Activated T-helper 1 cell treated with anti-CD3 and anti-CD28 coated beads, Interleukin-12 subunit alpha, Interleukin-12 subunit beta, Interleukin-2, Interleukin-4 antibody, amounts not matched to agents 30 ng/mL and 10 ng/mL and 1 ng/mL, durations not matched to agents 14 hours and 24 hours and 36 hours (primary cell): ENCODE data around the gene ATP5MG. TPM values are rescaled to one million over a fixed set of nuclear protein-coding genes. Genes with fewer than 3 reads are reported as not detected.

Experiments
- DNase-seq: peaks from one replicate; pipeline ENCODE4 v3.0.0; 2021; ENCODE audit warnings: low spot score
- H3K27ac Mint-ChIP-seq: one replicate; pipeline ENCODE4 v1.8.0; 2021; ENCODE audit warnings: mild to moderate bottlenecking, mixed read lengths
- H3K27me3 Mint-ChIP-seq: one replicate; pipeline ENCODE4 v1.8.0; 2022; ENCODE audit warnings: mild to moderate bottlenecking, moderate library complexity, mixed read lengths; ENCODE audit not compliant: insufficient read depth
- H3K36me3 Mint-ChIP-seq: one replicate; pipeline ENCODE4 v1.8.0; 2021; ENCODE audit warnings: low read depth, mixed read lengths
- H3K4me1 Mint-ChIP-seq: one replicate; pipeline ENCODE4 v1.8.0; 2021; ENCODE audit warnings: low read depth, mixed read lengths
- H3K4me3 Mint-ChIP-seq: one replicate; pipeline ENCODE4 v1.8.0; 2021; ENCODE audit warnings: mild to moderate bottlenecking, moderate library complexity, mixed read lengths
- H3K9me3 Mint-ChIP-seq: one replicate; pipeline ENCODE4 v1.8.0; 2021; ENCODE audit warnings: mixed read lengths
- intact Hi-C: fragments of 100-400 bp; cut with micrococcal nuclease; formaldehyde crosslinking; loops from one replicate; pipeline ENCODE4 v1.15.1; 2024
- total RNA-seq: library from RNA; stranded (reverse); gene quantifications from 2 replicates; pipeline ENCODE4 v1.2.3, GENCODE V29; 2022

ATP5MG gene, protein sequence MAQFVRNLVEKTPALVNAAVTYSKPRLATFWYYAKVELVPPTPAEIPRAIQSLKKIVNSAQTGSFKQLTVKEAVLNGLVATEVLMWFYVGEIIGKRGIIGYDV
- 205 and 216 TPM in 2 replicates for total RNA-seq

DNA sequence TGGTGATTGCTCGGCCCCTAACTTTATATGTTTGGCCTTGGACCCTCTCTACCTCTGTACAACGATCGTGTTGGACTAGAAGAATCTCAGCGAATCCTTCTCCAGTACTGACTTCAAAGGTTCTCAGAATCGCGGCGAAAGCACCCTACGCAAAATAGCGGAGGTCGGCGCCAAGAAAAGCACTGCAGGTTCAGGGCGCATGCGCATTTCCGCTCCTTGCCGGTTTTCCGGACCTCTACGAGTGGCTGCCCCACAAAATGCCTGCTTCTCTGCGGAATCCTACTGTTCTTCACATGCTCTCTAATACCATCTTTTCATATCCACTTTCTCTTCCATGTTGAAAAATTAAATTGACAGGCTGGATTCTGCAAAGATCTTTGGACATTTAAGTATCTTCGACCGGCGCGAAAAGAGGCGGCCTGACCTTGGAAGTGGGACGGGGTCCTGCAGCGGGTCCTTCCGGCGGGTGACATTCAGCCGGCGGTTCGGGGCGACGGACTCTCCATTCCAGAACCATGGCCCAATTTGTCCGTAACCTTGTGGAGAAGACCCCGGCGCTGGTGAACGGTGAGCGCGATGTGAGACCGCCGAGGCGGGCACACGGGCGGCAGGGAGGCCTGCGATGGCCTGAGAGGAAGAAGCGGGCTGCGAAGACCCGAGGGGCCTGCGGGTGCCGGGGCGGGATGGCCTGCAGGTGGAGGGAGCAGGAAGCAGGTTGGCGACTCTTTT, at the start of gene ATP5MG:
ATP5MG (plus strand) TSS at position 456 of the 729 bp plus-strand sequence; CDS start at position 516, 60 bp downstream.
- Mint-ChIP-seq H3K36me3 (peaks cover 26% of the 10 kb centered on the region), H3K27ac (peak within 1 kb of the TSS; percentile 96), H3K4me3 (peak within 1 kb of the TSS; percentile 93), H3K9me3 (no peaks in the 10 kb centered on the region), H3K27me3 (no peaks in the 10 kb centered on the region), H3K4me1 (peaks cover 68% of the 10 kb centered on the region)
- peak; percentile 87 for DNase-seq
- intact Hi-C loops, result loop anchor here (1.0 to 5.0 kb wide), 10 partner anchors 34 to 1074 kb away; partner anchors contain the start of genes CEP164, DDX6 and UBE4A

DNA sequence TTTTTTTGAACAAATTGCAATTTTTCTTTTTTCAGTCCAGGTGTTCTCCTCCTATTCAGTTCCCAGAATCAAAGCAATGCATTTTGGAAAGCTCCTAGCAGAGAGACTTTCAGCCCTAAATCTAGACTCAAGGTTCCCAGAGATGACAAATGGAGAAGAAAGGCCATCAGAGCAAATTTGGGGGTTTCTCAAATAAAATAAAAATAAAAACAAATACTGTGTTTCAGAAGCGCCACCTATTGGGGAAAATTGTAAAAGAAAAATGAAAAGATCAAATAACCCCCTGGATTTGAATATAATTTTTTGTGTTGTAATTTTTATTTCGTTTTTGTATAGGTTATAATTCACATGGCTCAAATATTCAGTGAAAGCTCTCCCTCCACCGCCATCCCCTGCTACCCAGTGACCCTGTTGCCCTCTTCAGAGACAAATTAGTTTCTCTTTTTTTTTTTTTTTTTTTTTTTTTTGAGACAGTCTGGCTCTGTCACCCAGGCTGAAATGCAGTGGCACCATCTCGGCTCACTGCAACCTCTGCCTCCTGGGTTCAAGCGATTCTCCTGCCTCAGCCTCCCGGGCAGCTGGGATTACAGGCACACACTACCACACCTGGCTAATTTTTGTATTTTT, 48.2 kb upstream of the ATP5MG start:
- Mint-ChIP-seq H3K36me3 (peaks cover 40% of the 10 kb centered on the region), H3K27ac (peak overlapping the region; percentile 40), H3K4me3 (no peak overlapping the region), H3K9me3 (no peaks in the 10 kb centered on the region), H3K27me3 (no peaks in the 10 kb centered on the region), H3K4me1 (peaks cover 30% of the 10 kb centered on the region)
- intact Hi-C loops, result loop anchor here (1.0 kb wide), 2 partner anchors 11 to 57 kb away; partner anchors contain the start of gene CD3D
- no peak for DNase-seq

DNA sequence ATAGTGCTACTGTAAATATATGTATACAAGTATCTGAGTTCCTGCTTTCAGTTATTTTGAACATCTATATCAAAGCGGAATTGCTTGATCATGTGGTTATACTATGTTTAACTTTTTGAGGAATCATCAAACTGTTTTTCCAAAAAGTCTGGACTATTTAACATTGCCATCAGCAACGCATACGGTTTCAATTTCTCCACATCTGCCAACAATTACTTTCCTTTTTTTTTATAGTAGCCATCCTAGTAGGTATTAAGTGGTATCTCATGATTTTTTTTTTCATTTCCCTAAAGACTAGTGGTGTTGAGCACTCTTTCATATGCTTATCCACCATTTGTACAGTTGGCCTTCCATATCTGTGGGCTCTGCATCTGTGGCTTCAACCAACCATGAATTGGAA, 43.3 kb upstream of the ATP5MG start:
- H3K36me3 Mint-ChIP-seq, result peaks cover 17% of the 10 kb centered on the region

DNA sequence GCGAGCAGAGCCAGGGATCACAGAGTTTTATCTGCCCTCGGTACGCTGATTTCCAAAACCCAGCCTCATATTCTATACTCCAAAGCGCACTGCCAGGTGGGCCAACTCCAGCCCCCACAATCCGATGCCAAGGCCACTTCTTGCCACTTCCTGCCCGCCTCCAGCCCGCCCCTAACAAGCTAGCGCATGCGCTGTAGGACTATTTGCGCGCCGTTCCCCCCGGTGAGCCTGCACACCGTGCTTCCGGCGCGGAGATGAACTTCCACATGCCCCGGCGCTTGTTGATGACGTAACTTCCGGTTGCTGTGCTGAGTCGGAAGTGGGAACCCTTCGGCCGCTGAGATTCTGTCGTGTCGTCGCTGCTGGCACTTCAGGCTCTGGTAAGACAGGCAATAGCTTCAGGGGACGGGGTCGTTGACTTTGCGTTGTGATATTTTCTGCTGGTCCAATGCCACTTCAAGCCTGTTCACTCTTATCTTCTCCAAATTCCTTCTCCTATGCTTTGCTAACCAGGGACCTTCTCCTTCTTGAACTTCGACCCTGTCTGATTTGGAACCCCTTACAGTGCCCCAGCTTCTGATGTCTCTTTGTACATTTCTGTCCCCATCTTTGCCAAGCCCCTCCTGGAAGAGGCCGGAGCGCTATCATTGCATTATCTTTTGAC, 42.0 kb upstream of the ATP5MG start, which contains the start of gene UBE4A:
UBE4A (plus strand) TSS at position 306 of the 664 bp plus-strand sequence. CDS start 5,481 bp downstream, outside the sequence.
- Mint-ChIP-seq H3K27ac (peak within 1 kb of the TSS; percentile 89), H3K27me3 (no peaks in the 10 kb centered on the region), H3K4me3 (peak within 1 kb of the TSS; percentile 95), H3K36me3 (peaks cover 16% of the 10 kb centered on the region), H3K4me1 (peaks cover 39% of the 10 kb centered on the region), H3K9me3 (no peaks in the 10 kb centered on the region)
- DNase-seq, result peak; percentile 94
- intact Hi-C loops, result loop anchor here (1.0 to 2.0 kb wide), 8 partner anchors 15 to 215 kb away; partner anchors contain the start of genes ARCN1, ATP5MG, CD3E and CD3G

More for the DNA sequence above, 43.3 kb upstream of the ATP5MG start:
- Mint-ChIP-seq H3K27me3 (no peaks in the 10 kb centered on the region), H3K4me1 (peaks cover 43% of the 10 kb centered on the region), H3K27ac (no peak overlapping the region), H3K9me3 (no peaks in the 10 kb centered on the region), H3K4me3 (no peak overlapping the region)
- no peak for DNase-seq
- intact Hi-C loops, result loop anchor here (2.0 kb wide), 3 partner anchors 105 to 215 kb away; partner anchors contain the start of genes ARCN1 and MPZL3

DNA sequence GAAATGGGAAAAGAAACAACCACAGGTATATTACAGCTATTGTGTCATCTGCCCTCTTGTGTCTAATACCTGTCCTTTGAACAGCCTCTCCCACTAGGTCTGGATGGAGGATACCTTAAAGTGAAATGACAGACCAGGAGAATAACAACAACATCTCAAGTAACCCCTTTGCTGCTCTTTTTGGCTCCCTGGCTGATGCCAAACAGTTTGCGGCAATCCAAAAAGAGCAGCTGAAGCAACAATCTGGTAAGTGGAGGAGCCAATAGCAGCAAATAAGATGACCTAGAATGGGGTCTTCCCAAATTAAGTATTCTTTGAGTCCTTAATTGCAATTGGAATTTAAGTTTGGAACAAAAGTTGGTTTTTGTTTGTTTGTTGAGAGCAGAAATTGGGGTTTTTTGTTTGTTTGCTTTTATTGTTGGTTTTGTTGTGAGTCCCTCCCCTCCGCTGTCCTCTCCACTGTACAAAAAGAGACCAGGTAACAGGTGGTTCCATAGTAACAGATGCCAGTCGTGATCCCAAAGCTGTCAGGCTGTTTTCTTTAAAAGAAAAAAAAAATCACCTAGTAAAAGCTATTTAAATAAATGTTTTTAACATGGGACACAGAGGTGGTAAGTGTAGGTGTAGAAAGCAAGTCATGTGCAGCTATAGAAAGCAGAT, 36.3 kb upstream of the ATP5MG start:
- Mint-ChIP-seq H3K27ac (no peak overlapping the region), H3K4me3 (no peak overlapping the region), H3K4me1 (peaks cover 24% of the 10 kb centered on the region), H3K36me3 (peaks cover 54% of the 10 kb centered on the region), H3K27me3 (no peaks in the 10 kb centered on the region), H3K9me3 (no peaks in the 10 kb centered on the region)
- intact Hi-C loops, result no loop called here
- DNase-seq, result no peak

DNA sequence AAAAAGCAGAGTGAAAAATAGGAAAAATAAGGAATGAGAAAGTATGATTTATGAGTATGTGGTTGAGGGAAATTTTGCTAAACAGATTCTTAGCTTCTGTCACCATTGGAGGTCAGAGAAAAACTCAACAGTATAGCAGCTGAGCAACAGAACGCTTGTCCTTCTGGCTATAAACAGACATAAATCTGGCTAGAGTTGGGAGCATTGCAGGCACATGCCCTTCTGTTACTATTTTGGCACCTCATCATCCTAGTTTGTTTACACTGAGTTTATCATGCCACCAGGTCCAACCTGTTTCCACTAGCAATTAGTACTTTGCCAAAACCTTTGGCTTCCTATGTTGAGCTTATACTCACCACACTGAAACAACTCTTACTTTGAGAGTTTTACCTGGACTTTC, 35.1 kb upstream of the ATP5MG start:
- Mint-ChIP-seq H3K27ac (no peak overlapping the region), H3K27me3 (no peaks in the 10 kb centered on the region), H3K36me3 (peaks cover 63% of the 10 kb centered on the region), H3K9me3 (no peaks in the 10 kb centered on the region), H3K4me3 (no peak overlapping the region), H3K4me1 (peaks cover 16% of the 10 kb centered on the region)
- intact Hi-C loops, result no loop called here
- no peak for DNase-seq

DNA sequence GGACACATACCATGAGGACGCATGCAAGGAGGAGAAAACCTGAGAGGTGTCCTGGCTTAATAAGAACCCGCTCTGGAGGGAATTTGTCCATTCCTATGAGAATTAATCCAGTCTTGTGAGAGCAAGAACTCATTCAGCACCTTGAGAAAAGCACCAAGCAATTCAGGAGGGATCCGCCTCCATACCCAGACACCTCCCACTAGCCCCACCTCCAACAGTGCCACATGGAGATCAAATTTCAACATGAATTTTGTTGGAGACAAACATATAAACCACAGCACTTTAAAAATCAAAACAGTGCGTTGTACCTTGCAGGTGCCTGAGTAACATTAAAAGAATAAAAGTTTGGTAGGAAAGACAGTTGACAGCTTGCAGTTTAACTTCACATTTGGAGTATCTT, 30.6 kb upstream of the ATP5MG start:
- Mint-ChIP-seq H3K4me3 (no peak overlapping the region), H3K27ac (no peak overlapping the region), H3K27me3 (no peaks in the 10 kb centered on the region), H3K4me1 (peaks cover 2% of the 10 kb centered on the region), H3K36me3 (peaks cover 71% of the 10 kb centered on the region), H3K9me3 (no peaks in the 10 kb centered on the region)
- intact Hi-C loops, result no loop called here
- DNase-seq, result no peak

DNA sequence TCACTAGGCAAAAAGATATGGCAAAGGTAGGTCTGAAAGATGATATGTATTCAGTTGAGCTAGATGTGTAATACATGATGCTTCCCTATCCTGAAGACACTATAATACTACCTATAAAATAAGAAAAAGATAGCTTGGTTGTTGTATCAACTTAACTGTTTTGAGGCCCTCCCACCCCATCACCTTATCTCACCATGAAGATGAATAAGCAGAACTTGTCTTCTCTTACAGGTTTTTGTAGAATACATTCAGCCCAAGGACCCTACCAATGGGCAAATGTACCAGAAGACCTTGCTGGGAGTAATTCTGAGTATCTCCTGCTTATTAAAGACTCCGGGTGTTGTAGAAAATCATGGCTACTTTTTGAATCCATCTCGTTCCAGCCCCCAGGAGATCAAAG, 28.1 kb upstream of the ATP5MG start:
- Mint-ChIP-seq H3K36me3 (peaks cover 70% of the 10 kb centered on the region), H3K27me3 (no peaks in the 10 kb centered on the region), H3K4me1 (peaks cover 7% of the 10 kb centered on the region), H3K27ac (no peak overlapping the region), H3K4me3 (no peak overlapping the region), H3K9me3 (no peaks in the 10 kb centered on the region)
- intact Hi-C loops, result no loop called here
- DNase-seq, result no peak

DNA sequence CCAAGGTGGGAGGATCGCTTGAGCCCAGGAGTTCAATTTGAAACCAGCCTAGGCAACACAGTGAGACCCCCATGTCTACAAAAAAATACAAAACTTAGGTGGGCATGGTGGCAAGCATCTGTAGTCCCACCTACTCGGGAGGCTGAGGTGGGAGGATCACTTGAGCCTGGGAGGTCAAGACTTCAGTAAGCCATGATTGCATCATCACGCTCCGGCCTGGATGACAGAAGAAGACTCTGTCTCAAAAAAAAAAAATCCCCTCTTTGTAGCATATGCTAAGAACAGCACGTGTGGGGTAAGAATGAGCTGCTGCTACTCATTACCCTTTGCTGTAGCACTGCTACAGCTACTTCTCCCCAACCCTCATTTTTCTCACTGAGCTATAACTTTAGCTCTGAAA, 27.5 kb upstream of the ATP5MG start:
- H3K36me3 Mint-ChIP-seq, result peaks cover 66% of the 10 kb centered on the region
- no peak overlapping the region for H3K27ac Mint-ChIP-seq
- DNase-seq, result no peak
- H3K27me3 Mint-ChIP-seq, result no peaks in the 10 kb centered on the region
- H3K4me3 Mint-ChIP-seq, result no peak overlapping the region
- H3K4me1 Mint-ChIP-seq, result peaks cover 7% of the 10 kb centered on the region
- no peaks in the 10 kb centered on the region for H3K9me3 Mint-ChIP-seq
- intact Hi-C loops, result no loop called here

DNA sequence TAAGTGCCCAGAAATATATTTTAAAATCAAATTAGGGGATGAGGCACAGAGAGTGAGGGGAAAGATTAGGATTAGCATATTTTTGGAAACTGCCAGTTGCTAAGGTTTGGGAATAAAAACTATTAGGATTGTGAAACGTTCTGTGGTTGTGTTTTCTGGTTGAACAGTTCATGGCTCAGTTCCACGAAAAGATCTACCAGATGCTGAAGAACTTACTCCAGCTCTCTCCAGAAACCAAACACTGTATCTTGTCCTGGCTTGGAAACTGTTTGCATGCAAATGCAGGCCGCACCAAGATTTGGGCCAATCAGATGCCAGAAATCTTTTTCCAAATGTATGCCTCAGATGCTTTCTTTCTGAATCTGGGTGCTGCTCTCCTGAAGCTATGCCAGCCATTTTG, 26.7 kb upstream of the ATP5MG start:
- Mint-ChIP-seq H3K27ac (no peak overlapping the region), H3K27me3 (no peaks in the 10 kb centered on the region), H3K36me3 (peaks cover 66% of the 10 kb centered on the region)

DNA sequence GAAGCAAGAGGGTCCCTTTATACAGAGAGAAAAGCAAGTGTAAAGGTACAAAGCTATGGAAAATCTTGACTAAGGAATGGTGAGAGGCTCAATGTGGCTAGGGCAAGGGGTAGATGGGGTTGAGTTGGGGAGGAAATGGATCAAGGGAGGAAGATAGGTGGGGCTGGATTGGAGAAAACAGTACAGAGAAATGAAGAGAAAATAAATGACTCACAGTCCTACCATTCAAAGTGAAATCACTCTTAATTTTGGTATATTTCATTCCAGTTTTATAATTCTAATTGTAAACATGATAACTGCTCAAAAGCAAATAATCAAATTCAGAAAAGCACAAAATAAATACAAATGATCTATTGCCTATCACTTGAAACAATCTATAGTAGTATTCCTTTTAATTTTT, 25.4 kb upstream of the ATP5MG start:
- Mint-ChIP-seq H3K27ac (peak overlapping the region; percentile 4), H3K27me3 (no peaks in the 10 kb centered on the region), H3K36me3 (peaks cover 58% of the 10 kb centered on the region), H3K9me3 (no peaks in the 10 kb centered on the region), H3K4me3 (no peak overlapping the region), H3K4me1 (peaks cover 7% of the 10 kb centered on the region)
- intact Hi-C loops, result no loop called here
- no peak for DNase-seq

More for the DNA sequence above, 26.7 kb upstream of the ATP5MG start:
- H3K9me3 Mint-ChIP-seq, result no peaks in the 10 kb centered on the region
- no peak for DNase-seq
- no peak overlapping the region for H3K4me3 Mint-ChIP-seq
- H3K4me1 Mint-ChIP-seq, result peaks cover 7% of the 10 kb centered on the region
- intact Hi-C loops, result no loop called here

DNA sequence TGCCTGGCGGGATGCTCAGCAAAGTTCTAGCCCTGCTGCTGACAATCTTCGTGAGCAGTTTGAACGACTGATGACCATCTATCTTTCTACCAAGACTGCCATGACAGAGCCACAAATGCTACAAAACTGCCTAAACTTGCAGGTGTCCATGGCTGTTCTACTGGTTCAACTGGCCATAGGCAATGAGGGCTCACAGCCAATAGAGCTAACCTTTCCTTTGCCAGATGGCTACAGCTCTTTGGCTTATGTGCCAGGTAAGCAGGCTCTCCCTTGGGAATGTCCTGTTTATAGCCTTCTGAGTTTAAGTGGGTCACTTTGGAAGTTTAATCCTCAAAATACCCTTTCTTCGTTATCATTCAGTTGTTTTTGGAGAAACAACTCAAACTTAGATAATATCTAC, 21.9 kb upstream of the ATP5MG start:
- H3K27me3 Mint-ChIP-seq, result no peaks in the 10 kb centered on the region
- no peak overlapping the region for H3K4me3 Mint-ChIP-seq
- H3K27ac Mint-ChIP-seq, result no peak overlapping the region
- no peak for DNase-seq
- H3K36me3 Mint-ChIP-seq, result peaks cover 54% of the 10 kb centered on the region
- H3K4me1 Mint-ChIP-seq, result peaks cover 7% of the 10 kb centered on the region
- intact Hi-C loops, result no loop called here
- no peaks in the 10 kb centered on the region for H3K9me3 Mint-ChIP-seq
